GM18519 (cell line): ENCODE results near the gene DZIP3.

ENCODE experiments used
- ATAC-seq: cut with Tn5 transposase; IDR thresholded peaks from one replicate; pipeline ENCODE4 v1.9.1; 2021; ENCODE audit warnings: mild to moderate bottlenecking, moderate library complexity; ENCODE audit not compliant: unreplicated experiment, low FRiP score

DZIP3 gene, protein sequence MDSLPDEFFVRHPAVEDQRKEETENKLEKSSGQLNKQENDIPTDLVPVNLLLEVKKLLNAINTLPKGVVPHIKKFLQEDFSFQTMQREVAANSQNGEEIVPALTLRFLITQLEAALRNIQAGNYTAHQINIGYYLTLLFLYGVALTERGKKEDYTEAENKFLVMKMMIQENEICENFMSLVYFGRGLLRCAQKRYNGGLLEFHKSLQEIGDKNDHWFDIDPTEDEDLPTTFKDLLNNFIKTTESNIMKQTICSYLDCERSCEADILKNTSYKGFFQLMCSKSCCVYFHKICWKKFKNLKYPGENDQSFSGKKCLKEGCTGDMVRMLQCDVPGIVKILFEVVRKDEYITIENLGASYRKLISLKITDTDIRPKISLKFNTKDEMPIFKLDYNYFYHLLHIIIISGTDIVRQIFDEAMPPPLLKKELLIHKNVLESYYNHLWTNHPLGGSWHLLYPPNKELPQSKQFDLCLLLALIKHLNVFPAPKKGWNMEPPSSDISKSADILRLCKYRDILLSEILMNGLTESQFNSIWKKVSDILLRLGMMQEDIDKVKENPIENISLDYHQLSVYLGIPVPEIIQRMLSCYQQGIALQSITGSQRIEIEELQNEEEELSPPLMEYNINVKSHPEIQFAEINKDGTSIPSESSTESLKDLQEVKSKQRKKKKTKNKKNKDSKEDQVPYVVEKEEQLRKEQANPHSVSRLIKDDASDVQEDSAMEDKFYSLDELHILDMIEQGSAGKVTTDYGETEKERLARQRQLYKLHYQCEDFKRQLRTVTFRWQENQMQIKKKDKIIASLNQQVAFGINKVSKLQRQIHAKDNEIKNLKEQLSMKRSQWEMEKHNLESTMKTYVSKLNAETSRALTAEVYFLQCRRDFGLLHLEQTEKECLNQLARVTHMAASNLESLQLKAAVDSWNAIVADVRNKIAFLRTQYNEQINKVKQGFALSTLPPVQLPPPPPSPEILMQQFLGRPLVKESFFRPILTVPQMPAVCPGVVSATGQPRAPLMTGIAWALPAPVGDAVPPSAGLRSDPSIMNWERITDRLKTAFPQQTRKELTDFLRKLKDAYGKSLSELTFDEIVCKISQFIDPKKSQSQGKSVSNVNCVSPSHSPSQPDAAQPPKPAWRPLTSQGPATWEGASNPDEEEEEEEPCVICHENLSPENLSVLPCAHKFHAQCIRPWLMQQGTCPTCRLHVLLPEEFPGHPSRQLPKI

DNA sequence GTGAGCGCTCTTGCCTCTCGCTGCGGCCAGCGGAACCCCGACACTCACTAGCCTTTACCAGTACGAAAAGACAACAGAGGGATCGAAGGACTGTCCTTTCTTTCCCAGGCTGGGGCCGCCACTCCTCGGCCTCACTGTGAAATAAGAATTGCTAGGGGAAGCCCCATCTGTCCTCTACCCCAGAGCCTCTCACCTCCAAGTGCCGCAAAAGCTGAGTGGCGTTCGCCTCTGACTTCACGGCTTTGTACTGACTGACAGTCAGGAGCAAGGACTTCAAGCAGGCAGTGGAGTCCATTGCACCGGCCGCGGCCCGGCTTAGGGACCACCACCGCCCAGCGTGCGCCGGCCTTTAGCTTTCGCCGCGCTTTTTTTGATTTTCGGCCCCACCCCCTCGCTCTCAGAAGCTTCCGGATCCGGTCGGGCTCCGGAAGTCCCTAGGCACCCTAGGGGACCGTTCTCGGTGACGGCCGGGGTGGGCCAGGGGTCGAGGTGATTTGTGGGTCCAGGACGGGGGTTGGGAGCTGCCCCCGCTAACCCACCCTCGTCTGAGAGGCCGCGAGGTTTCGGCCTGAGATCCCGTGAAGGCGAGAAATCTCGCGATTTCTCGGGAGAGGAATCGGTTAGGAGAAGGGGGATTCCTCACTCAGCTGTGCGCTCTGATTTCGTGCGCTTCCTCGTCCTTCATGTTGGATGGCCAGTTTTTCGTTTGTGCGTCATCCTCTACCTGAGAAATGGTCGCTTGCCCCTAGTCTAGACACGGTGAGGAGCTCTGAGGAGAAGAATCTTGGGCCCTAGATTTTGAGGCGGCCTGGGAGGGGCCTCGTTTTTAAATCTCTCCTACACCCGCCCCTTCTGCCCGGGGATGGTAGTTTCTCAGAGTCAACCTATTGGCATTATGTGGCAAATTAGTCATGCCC is at the start of gene DZIP3, which contains the start of gene CIP2A:
Gene DZIP3 (plus strand): TSS at position 642 of the 917 bp plus-strand sequence. CDS start 15,685 bp downstream, outside the sequence.
Gene CIP2A (minus strand): TSS at position 358 of the 917 bp plus-strand sequence. CDS start 63 bp downstream, at position 295.
- ATAC-seq, result peak; percentile 83

DNA sequence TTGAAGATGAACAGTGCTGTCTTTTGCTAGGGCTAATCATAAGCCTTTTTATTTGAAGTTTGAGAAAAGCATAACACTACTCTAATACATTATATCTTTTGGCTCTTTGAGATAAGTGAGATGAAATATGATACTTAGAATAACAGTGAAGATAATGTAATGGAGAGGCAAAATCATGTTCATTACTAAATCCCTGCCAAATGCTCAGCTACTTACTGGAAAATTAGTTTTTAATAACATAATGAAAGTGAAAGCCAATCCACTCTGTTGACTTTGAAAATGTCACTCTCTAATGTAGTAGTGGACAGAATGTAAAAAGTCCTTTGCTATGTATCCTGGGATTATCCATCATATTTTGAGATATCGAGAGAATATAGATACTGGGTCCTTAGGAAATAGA is 43.3 kb upstream of the DZIP3 start:
- ATAC-seq, result no peak

DNA sequence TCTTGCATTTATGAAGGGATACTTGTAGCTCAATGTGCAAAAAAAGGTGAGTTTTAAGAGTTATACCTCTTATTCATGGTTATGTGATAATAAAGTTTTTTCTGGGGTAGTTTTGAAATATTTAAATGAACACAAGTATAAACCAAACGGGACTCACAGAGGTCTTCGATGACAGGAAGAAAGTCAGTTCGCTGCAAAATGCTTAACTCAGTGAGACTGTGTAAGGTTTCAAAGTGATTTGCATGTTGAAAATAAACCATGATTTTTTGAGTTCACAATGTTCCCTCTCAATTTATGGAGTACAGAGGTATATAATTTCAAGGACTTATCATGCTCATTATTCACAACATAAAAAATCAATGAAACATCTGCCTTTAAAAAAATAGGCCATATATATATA is 42.8 kb upstream of the DZIP3 start:
- no peak for ATAC-seq

GRCh38 chr3:108548304-108548703 is 41.2 kb upstream of the DZIP3 start:
- ATAC-seq, result no peak

DNA sequence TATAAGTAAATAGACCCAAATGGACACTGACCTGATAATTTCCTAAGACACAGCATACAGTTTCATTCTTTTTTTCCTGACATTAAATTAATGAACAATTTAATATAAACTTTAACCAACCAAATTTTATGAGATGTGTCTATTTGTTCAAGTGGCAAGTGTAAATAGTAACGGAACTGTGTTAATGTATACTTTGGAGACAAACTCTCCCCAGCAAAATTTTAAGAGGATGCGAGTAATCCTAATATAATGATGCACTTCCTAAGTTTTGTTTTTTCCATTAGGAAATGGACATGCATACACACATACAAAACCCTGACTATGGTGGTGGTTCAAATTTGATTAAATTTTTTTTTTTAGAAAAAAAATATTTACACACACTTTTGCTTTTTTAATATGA is 40.6 kb upstream of the DZIP3 start:
- no peak for ATAC-seq

GRCh38 chr3:108552267-108553159 is 37.0 kb upstream of the DZIP3 start:
- ATAC-seq, result peak; percentile 59

DNA sequence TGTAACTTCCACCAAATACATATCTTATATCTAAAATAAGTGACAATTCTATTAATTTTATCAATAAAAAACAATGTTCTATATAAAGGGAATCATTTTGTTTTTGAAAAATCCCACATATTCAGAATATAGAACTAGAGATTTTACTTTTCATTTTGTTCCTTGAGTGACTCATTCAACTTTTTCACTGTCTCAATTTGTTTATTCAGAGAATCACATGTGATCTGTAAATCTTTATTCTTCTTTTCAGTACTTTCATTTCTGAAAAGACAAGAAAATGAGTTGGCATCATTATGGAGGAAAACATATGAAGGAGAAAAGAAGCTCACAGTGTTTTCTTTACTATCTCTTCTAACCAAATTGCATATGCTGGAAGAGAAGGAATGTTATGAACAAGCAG is 35.3 kb upstream of the DZIP3 start:
- no peak for ATAC-seq

DNA sequence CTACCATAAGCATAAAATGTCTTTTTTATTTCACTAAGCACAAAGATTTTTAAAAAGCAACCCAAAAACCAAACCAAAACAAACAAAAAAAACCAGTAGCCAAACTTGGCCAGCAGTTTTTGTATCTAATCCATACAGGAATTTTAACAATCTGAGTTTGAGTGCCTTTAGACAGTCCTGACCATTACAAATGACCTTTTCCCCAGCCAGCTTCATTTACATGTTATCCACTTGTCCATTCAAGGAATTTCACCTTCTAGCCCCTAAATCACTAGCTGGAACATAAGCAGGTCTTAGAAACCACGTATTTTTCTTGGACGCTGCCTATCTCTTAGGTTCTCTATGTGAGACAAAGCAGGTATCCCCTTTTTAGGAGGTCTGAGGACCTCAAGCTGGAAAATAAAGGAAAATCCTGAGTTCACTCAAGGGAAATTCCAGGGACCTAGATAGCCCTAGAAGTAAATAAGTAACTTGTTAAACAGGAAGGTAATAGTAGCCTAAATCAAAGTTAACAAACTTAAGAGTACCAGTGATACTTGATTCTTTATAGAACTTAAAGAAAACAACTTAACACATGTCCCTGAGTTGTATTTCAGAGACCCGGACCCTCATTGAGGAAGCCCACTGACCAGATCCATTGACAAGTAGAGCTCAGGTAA is 34.5 kb upstream of the DZIP3 start:
- no peak for ATAC-seq

GRCh38 chr3:108555966-108556581 is 33.4 kb upstream of the DZIP3 start:
- ATAC-seq, result no peak

- no peak for ATAC-seq
Measured at GRCh38 chr3:108562565-108562964, 27.0 kb upstream of the DZIP3 start.

DNA sequence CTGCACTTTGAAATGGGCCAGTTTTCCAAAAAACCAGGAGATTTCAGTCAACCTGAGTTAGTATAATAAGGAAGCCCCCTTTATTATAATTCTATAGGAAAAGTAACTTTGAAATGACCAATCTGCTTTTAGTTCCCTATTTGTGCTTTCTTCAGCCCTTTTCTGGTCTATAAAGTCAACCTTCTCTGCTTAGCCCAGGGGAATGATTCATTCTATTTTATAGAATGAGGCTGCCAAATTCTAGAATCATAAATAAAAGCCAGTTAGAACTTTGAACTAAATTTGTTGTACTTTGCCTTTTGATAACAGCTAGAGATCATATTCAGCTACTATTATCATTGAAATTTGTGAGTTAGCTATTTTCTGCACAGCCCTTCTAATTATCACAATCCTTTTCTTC is 25.0 kb upstream of the DZIP3 start:
- no peak for ATAC-seq

DNA sequence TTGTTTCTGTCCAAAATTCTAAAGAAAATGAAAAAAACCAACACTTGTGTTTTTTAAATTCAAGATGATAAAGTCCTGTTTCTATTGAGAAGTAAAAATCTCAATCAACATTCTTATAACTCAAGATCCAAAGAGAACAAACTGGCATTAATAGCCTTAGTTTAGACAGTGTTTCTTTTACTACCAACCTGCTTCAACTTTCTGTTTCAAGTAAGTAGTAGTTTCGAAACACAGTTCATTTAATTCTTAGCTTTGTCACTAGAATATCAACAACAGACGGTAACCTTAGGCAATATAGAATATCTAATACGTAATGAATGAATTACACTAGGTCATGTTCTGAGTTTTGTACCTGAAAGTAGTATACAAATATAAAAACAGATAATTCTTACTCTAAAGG is 24.0 kb upstream of the DZIP3 start:
- ATAC-seq, result no peak

DNA sequence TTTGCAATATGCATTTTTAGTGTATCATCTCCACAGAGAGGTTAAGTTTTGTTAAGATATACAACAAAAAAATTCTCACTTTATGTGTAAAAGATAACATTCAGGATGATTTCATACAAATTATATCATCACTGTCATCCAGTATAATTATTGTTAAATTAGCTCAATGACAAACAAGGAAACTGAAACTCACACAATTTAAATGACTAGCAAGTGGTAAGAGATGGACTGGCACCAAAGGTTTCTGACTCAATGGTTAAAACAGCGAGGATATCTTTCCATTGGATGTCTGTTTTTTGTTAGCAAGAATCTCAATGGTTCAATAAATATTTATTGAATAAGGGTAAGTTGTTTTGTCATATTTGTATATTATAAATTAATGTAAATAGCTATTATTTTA is 22.9 kb upstream of the DZIP3 start:
- no peak for ATAC-seq

DNA sequence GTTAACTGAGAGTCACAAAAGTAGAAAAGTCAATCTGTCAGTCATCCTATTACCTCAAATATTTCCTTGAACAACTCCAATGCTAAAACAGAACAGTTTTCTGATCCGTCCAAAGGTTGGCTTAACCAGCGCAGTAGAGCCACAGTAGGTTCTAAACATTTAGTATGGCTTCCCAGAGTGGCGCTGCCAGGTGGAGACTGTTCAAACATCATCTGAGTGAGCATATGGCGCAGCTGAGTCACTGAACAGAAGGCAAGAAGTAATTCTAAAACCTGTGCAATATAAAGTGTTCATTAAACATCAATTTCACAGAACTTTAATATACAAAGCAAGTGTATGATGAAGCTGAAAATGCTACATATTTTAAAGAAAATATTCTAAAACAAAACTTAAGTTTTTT is 20.2 kb upstream of the DZIP3 start:
- ATAC-seq, result no peak

DNA sequence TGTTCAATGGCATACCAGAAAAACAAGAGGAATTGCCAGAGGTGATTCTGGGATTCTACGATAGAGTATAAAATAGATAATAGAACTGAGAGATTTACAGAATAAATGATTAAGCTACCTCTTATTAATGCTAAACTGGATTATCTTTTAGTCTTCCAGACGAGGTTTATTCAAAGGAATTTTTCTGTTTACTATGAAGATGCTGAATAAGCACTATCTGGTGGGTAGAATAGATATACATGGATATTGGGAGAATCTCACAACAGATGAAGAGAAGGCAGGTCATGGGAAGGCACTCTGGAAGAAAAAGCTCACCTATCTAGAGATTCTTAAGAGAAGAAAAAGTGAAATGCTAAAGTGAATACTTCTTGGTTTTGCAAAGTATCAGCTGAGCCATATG is 11.5 kb upstream of the DZIP3 start:
- ATAC-seq, result no peak

DNA sequence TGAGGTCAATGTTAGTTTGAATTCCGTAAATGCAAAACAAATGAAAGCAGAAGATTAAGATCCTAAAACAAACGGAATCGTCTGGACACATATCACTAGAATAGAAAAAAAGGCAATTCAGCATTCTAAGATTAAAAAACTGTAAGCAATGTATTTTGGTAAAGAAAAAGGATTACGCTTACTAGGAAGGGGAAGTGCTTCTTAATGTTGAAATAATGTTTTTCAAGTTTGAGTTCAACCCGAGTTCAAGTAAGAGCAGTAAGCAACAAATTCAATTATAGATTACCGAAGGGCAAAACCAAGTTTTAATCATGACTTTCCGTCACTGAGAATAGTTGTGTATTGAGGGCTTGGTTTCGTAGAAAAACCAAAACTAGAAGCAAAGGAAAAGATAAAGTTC is 921 bp upstream of the DZIP3 start:
- no peak for ATAC-seq

- no peak for ATAC-seq
Measured at GRCh38 chr3:108589998-108590323, 439 bp downstream of the DZIP3 start.

DNA sequence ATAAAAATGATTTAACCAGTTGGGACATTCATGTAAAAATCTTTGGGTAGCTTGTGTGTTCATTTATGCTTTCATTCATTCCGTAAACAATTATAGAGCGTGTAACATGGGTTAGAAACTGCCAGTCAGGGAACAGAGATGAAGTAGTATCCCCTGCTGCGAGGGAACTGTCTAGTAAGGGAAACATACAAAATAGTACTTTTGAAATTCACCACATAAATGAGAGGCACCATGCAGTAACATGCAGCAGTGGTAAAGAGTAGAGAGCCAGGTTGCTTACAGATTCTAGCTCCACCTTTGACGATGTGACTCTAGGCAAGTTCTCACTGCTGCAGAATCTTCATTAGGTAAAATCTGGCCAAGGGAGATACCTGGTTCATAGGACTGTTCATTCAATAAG is 938 bp downstream of the DZIP3 start:
- ATAC-seq, result no peak
